Parathyroid adenoma (tissue), 2 donors: ENCODE results near the gene DEK.

Experiments used
- H2AFZ ChIP-seq: fragments of 300-600 bp; sonication (generic); one replicate; pipeline ENCODE4 v1.7.0; 2017; ENCODE audit warnings: antibody characterized with exemption, mild to moderate bottlenecking
- H3K27ac ChIP-seq: fragments of 300-600 bp; sonication (generic); one replicate; pipeline ENCODE4 v1.7.0; 2017
- H3K27me3 ChIP-seq: fragments of 300-600 bp; sonication (generic); one replicate; pipeline ENCODE4 v1.7.0; 2017; ENCODE audit warnings: low read length; ENCODE audit not compliant: control insufficient read depth, insufficient read depth
- H3K36me3 ChIP-seq: fragments of 300-600 bp; sonication (generic); one replicate; pipeline ENCODE4 v1.7.0; 2017; ENCODE audit warnings: low read length; ENCODE audit not compliant: control insufficient read depth, insufficient read depth
- H3K4me1 ChIP-seq: fragments of 300-600 bp; sonication (generic); one replicate; pipeline ENCODE4 v1.7.0; 2017; ENCODE audit warnings: control low read depth
- H3K4me2 ChIP-seq: fragments of 300-600 bp; sonication (generic); one replicate; pipeline ENCODE4 v1.7.0; 2017; ENCODE audit warnings: low read length
- H3K4me3 ChIP-seq: fragments of 300-600 bp; sonication (generic); one replicate; pipeline ENCODE4 v1.7.0; 2017; ENCODE audit warnings: low read depth, low read length
- H3K79me2 ChIP-seq: fragments of 300-600 bp; sonication (generic); one replicate; pipeline ENCODE4 v1.7.0; 2017; ENCODE audit warnings: control low read depth
- H3K9ac ChIP-seq: fragments of 300-600 bp; sonication (generic); one replicate; pipeline ENCODE4 v1.7.0; 2017; ENCODE audit warnings: mild to moderate bottlenecking
- H3K9me3 ChIP-seq: fragments of 300-600 bp; sonication (generic); one replicate; pipeline ENCODE4 v1.7.0; 2017; ENCODE audit warnings: low read length; ENCODE audit not compliant: control insufficient read depth
- TF ChIP-seq, protein P1 (sequence below): fragments of 300-600 bp; sonication (generic); IDR thresholded peaks from one replicate; pipeline ENCODE4 v1.7.0; 2017; ENCODE audit warnings: antibody characterized with exemption, mild to moderate bottlenecking
- donor health status: primary hyperparathyroidism.

Gene DEK

DNA sequence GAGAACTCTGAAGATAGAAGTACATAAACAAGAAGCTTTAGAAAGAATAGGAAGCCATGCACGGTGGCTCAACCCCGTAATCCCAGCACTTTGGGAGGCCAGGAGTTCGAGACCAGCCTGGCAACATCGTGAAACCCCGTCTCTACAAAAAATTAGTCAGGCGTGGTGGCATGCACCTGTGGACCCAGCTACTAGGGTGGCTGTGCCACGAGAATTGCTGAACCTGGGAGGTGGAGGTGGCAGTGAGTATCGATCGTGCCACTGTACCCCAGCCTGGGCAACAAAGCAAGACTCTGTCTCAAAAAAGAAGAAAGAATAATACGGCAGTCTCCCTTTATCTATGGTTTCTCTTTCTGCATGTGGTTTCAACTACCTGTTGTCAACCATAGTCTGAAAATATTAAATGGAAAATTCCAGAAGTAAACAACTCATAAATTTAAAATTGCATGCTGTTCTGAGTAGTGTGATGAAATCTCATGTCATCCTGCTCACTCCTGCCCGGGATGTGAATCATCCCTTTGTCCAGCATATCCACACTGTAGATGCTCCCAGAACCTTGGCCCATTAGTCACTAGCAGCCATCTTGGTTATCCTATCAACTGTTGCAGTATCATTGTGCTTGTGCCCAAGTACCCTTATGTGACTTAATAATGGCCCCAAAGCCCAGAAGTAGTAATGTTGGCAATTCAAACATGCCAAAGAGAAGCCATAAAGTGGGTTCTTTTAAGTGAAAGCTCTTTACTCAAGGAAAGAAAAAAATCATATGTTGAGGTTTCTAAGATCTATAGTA is 22.1 kb downstream of the DEK start:
- Histone ChIP-seq H3K4me1 (no peaks in the 10 kb centered on the region), H3K27ac (no peak overlapping the region), H3K4me3 (no peak overlapping the region), H3K79me2 (peaks cover 11% of the 10 kb centered on the region), H3K27me3 (no peaks in the 10 kb centered on the region), H3K9ac (no peak overlapping the region), H3K36me3 (no peaks in the 10 kb centered on the region), H2AFZ (no peak overlapping the region), H3K4me2 (no peak overlapping the region), H3K9me3 (no peaks in the 10 kb centered on the region)
- TF ChIP-seq, protein P1, sequence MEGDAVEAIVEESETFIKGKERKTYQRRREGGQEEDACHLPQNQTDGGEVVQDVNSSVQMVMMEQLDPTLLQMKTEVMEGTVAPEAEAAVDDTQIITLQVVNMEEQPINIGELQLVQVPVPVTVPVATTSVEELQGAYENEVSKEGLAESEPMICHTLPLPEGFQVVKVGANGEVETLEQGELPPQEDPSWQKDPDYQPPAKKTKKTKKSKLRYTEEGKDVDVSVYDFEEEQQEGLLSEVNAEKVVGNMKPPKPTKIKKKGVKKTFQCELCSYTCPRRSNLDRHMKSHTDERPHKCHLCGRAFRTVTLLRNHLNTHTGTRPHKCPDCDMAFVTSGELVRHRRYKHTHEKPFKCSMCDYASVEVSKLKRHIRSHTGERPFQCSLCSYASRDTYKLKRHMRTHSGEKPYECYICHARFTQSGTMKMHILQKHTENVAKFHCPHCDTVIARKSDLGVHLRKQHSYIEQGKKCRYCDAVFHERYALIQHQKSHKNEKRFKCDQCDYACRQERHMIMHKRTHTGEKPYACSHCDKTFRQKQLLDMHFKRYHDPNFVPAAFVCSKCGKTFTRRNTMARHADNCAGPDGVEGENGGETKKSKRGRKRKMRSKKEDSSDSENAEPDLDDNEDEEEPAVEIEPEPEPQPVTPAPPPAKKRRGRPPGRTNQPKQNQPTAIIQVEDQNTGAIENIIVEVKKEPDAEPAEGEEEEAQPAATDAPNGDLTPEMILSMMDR = no peak

DNA sequence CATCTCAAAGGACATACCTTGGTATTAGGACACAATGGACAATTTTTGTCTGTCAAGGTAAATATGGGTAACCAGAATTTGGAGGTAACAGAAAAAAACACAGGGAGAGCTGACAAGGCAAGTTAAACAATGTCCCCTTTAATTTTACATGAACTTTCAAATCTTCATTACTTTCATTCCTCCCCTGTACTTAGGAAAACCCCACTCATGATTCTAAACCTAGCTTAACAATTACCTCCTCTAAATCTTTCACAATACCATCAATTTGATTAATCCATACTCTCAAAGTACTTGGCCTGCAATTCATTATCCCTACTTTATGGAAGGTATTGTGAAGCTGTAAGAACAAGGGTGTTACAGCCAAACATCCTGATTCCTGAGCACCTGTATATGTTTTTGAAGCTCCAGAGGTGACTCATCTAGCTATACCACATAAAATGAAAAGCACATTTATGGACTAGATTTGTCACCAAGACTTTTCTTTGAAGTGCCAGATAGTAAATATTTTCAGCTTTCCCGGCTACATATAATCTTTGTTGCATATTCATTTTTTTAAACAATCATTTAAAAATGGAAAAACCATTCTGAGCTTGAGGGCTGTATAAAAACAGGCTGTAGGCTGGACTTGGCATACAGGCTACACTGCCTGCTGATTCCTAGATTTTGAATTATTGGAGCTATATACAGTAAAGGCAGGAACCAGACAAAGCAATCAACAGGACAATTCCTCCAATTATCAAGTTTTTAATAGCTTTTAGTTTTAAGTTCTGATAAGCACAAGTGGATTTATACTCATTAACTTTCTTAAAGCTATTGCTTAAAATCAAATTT is 22.9 kb downstream of the DEK start:
- TF ChIP-seq, protein P1 = no peak
- H3K27ac ChIP-seq = no peak overlapping the region
- H3K36me3 ChIP-seq = no peaks in the 10 kb centered on the region
- H3K4me3 ChIP-seq = no peak overlapping the region
- H3K4me1 ChIP-seq = no peaks in the 10 kb centered on the region
- no peaks in the 10 kb centered on the region for H3K27me3 ChIP-seq
- H3K9me3 ChIP-seq = no peaks in the 10 kb centered on the region
- peaks cover 11% of the 10 kb centered on the region for H3K79me2 ChIP-seq
- no peak overlapping the region for H3K4me2 ChIP-seq
- H3K9ac ChIP-seq = no peak overlapping the region
- H2AFZ ChIP-seq = no peak overlapping the region

GRCh38 chr6:18240230-18240629 is 24.1 kb downstream of the DEK start:
- no peaks in the 10 kb centered on the region for H3K4me1 ChIP-seq

DNA sequence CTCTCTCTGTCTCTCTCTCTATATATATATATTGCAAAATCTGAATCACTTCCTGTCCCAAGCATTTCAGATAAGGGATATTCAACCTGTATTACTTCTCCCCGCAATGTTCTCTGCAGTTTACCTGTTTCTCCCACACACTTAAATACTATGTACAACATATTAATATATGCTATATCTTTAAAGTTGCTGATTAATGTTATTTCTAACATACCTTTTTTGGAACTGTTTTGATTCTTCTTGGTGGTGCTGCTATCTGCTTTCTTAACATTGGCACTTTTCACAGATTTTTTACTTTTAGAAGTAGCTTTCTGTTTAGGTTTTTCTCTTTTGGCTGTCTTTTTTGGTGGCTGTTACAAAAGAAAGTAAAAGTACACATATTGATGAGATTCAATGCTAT is 27.2 kb downstream of the DEK start:
- no peak overlapping the region for H3K4me2 ChIP-seq
- H2AFZ ChIP-seq = no peak overlapping the region
- no peaks in the 10 kb centered on the region for H3K27me3 ChIP-seq
- H3K36me3 ChIP-seq = no peaks in the 10 kb centered on the region
- H3K79me2 ChIP-seq = peaks cover 7% of the 10 kb centered on the region
- no peak overlapping the region for H3K4me3 ChIP-seq
- H3K4me1 ChIP-seq = no peaks in the 10 kb centered on the region
- H3K9ac ChIP-seq = no peak overlapping the region
- TF ChIP-seq, protein P1 = no peak
- H3K27ac ChIP-seq = no peak overlapping the region
- no peaks in the 10 kb centered on the region for H3K9me3 ChIP-seq

More at GRCh38 chr6:18240230-18240629, 24.1 kb downstream of the DEK start:
- Histone ChIP-seq H3K9ac (no peak overlapping the region), H2AFZ (no peak overlapping the region), H3K9me3 (no peaks in the 10 kb centered on the region), H3K79me2 (peaks cover 11% of the 10 kb centered on the region), H3K27ac (no peak overlapping the region), H3K4me3 (no peak overlapping the region), H3K4me2 (no peak overlapping the region), H3K27me3 (no peaks in the 10 kb centered on the region), H3K36me3 (no peaks in the 10 kb centered on the region)
- TF ChIP-seq, protein P1 = no peak
